HEK293T (cell line): Measurements from ENCODE around the gene TMEM185B.

Experiments used
- CTCF ChIA-PET: fragments of 350-600 bp; formaldehyde crosslinking; extraction: SDS; loops from one replicate; lab custom pipeline; 2021; ENCODE audit warnings: antibody characterized with exemption, inconsistent platforms; lab: Yijun Ruan, JAX
- POLR2A ChIA-PET: fragments of 350-600 bp; formaldehyde crosslinking; extraction: SDS; loops from one replicate; lab custom pipeline; 2020; ENCODE audit warnings: antibody characterized with exemption, inconsistent platforms; lab: Yijun Ruan, JAX
- DNase-seq: peaks from one replicate; pipeline ENCODE4 v3.0.0; 2012; ENCODE audit warnings: mixed read lengths; ENCODE audit errors: extremely low spot score
- ARNT ChIP-seq: fragments of 450-650 bp; IDR thresholded peaks from 2 replicates; pipeline ENCODE4 v1.6.1; 2017; ENCODE audit warnings: mild to moderate bottlenecking
- BHLHE40 ChIP-seq: fragments of 450-650 bp; IDR thresholded peaks from 2 replicates; pipeline ENCODE4 v1.6.1; 2016; ENCODE audit warnings: mild to moderate bottlenecking, moderate library complexity, borderline replicate concordance
- CTBP1 ChIP-seq: fragments of 450-650 bp; IDR thresholded peaks from 2 replicates; pipeline ENCODE4 v1.6.1; 2016; ENCODE audit warnings: borderline replicate concordance
- ELF4 ChIP-seq: fragments of 450-650 bp; IDR thresholded peaks from 2 replicates; pipeline ENCODE4 v1.6.1; 2017; ENCODE audit warnings: antibody characterized with exemption
- FOXA1 ChIP-seq: fragments of 450-650 bp; IDR thresholded peaks from 2 replicates; pipeline ENCODE4 v1.6.1; 2016; ENCODE audit warnings: mild to moderate bottlenecking
- FOXK2 ChIP-seq: fragments of 450-650 bp; IDR thresholded peaks from 2 replicates; pipeline ENCODE4 v1.6.1; 2016; ENCODE audit warnings: mild to moderate bottlenecking
- FOXM1 ChIP-seq: fragments of 450-650 bp; IDR thresholded peaks from 2 replicates; pipeline ENCODE4 v1.6.1; 2017; ENCODE audit warnings: mild to moderate bottlenecking, borderline replicate concordance
- HDGF ChIP-seq: fragments of 450-650 bp; IDR thresholded peaks from 2 replicates; pipeline ENCODE4 v1.6.1; 2017; ENCODE audit warnings: antibody characterized with exemption, borderline replicate concordance
- L3MBTL2 ChIP-seq: fragments of 450-650 bp; conservative IDR thresholded peaks from 2 replicates; pipeline ENCODE4 v1.6.1; 2016; ENCODE audit warnings: mild to moderate bottlenecking
- LEF1 ChIP-seq: fragments of 450-650 bp; IDR thresholded peaks from 2 replicates; pipeline ENCODE4 v1.6.1; 2017; ENCODE audit warnings: mild to moderate bottlenecking, borderline replicate concordance
- NFRKB ChIP-seq: fragments of 450-650 bp; IDR thresholded peaks from 2 replicates; pipeline ENCODE4 v1.6.1; 2016; ENCODE audit warnings: mild to moderate bottlenecking, moderate library complexity
- PKNOX1 ChIP-seq: fragments of 450-650 bp; IDR thresholded peaks from 2 replicates; pipeline ENCODE4 v1.6.1; 2016
- SP1 ChIP-seq: fragments of 450-650 bp; IDR thresholded peaks from 2 replicates; pipeline ENCODE4 v1.6.1; 2017
- SUZ12 ChIP-seq: fragments of 450-650 bp; IDR thresholded peaks from 2 replicates; pipeline ENCODE4 v1.6.1; 2016; ENCODE audit warnings: mild to moderate bottlenecking
- TARDBP ChIP-seq: fragments of 450-650 bp; IDR thresholded peaks from 2 replicates; pipeline ENCODE4 v1.6.1; 2016
- ZNF384 ChIP-seq: fragments of 450-650 bp; IDR thresholded peaks from 2 replicates; pipeline ENCODE4 v1.6.1; 2016

TMEM185B gene

GRCh38 chr2:120195553-120195952 is 27.6 kb downstream of the TMEM185B start:
- POLR2A ChIA-PET, result no interaction called here
- no peak for DNase-seq
- TF ChIP-seq SP1 (no peak), HDGF (no peak), CTBP1 (no peak), BHLHE40 (no peak), PKNOX1 (no peak), L3MBTL2 (no peak), SUZ12 (no peak), ARNT (no peak), FOXK2 (no peak), ELF4 (no peak)
- CTCF ChIA-PET, result no interaction called here

GRCh38 chr2:120192280-120192679 is 30.9 kb downstream of the TMEM185B start:
- DNase-seq, result no peak
- ChIA-PET POLR2A (no interaction called here), CTCF (no interaction called here)
- TF ChIP-seq L3MBTL2 (no peak), SUZ12 (no peak), SP1 (no peak), BHLHE40 (no peak), ELF4 (no peak), LEF1 (no peak), CTBP1 (no peak), FOXM1 (no peak), PKNOX1 (no peak)

DNA sequence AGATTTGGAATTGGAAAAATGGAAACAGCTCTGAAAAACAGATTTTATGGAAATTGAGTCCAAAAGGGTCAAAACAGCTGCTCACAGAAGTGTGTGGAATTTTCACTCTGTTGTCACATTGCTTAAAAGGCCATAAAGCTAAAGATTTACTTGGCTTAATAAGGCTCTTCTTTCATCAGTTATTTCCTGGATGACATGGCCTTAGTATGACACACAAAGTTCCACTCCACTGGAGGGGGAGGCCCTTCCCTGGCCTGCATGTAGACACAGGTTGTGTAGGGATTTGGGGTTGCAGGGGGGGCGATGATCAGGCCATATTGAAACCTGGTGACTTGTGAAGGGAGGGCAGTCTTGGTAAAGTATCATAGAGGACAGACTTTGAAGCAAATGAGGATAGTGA is 34.0 kb downstream of the TMEM185B start:
- CTCF ChIA-PET, result no interaction called here
- DNase-seq, result no peak
- POLR2A ChIA-PET, result no interaction called here
- TF ChIP-seq CTBP1 (no peak), ELF4 (no peak), HDGF (no peak), FOXK2 (no peak), NFRKB (no peak), FOXM1 (no peak), FOXA1 (no peak), ZNF384 (no peak), SUZ12 (no peak), TARDBP (no peak), SP1 (no peak), LEF1 (no peak)

GRCh38 chr2:120182019-120182560 is 41.1 kb downstream of the TMEM185B start:
- ChIA-PET CTCF (no interaction called here), POLR2A (no interaction called here)
- no peak for DNase-seq
- TF ChIP-seq NFRKB (no peak), PKNOX1 (no peak), ARNT (no peak), FOXK2 (no peak), SUZ12 (no peak)

DNA sequence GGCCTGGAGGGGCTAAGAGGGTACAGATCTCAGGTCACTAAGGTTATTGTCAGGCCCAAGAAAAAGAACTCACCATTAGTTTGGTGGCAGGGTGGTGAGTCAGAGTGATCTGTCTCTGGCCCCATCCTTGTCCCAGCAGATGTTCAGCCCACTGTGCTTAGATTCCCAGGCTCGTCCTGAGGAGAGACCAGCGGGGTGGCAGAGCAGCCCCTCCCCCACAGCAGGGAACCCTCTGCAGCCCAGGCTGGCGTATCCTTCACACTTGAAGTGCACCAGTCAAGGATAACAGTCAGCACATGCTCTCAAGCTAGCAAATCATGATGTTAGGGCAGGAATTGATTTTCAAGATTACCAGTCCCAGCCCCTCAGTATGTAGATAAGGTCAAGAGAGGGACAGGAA is 43.1 kb downstream of the TMEM185B start:
- TF ChIP-seq FOXM1 (no peak), PKNOX1 (no peak), HDGF (no peak), ARNT (no peak), LEF1 (no peak), L3MBTL2 (no peak), FOXK2 (no peak), CTBP1 (no peak), SUZ12 (no peak), TARDBP (no peak), ZNF384 (no peak), BHLHE40 (no peak), SP1 (no peak), FOXA1 (no peak), ELF4 (no peak), NFRKB (no peak)
- no peak for DNase-seq
- ChIA-PET CTCF (no interaction called here), POLR2A (no interaction called here)

- CTCF ChIA-PET, result no interaction called here
- DNase-seq, result no peak
- TF ChIP-seq BHLHE40, result no peak
- no peak for TF ChIP-seq CTBP1
- no peak for TF ChIP-seq LEF1
- TF ChIP-seq NFRKB, result no peak
- TF ChIP-seq SP1, result no peak
- TF ChIP-seq SUZ12, result no peak
- no peak for TF ChIP-seq L3MBTL2
- POLR2A ChIA-PET, result no interaction called here
Observed at GRCh38 chr2:120179396-120179795, 43.8 kb downstream of the TMEM185B start.
